Right ventricle myocardium inferior (tissue), 1 donor: ENCODE results near the gene ERLIN1. TPM values are rescaled to one million over a fixed set of nuclear protein-coding genes. Genes with fewer than 3 reads are reported as not detected.

ENCODE experiments used
- ATAC-seq: fragments of 200-7000 bp; cut with Tn5 transposase; one replicate; pipeline ENCODE4 v1.9.1; 2020; ENCODE audit warnings: mild to moderate bottlenecking, moderate library complexity
- DNase-seq: peaks from one replicate; pipeline ENCODE4 v3.0.0; 2021; ENCODE audit errors: missing footprints
- intact Hi-C: fragments of 100-400 bp; cut with DNase I; formaldehyde crosslinking; loops from one replicate; pipeline ENCODE4 v1.11.0; 2022
- total RNA-seq: library from RNA; stranded (reverse); fragmentation: NEBNext Ultra II Directional; extraction: Animal tissue kit (Norgen Biotek cat#: 25700); gene quantifications from one replicate; pipeline ENCODE4 v1.2.1, GENCODE V29; 2021
- donor health status: DM: no; HTN: yes; CAD: no; lungs with severe emphysema.

The ERLIN1 gene
- total RNA-seq, 1 donor from 2014 or later, result 10.7 TPM

DNA sequence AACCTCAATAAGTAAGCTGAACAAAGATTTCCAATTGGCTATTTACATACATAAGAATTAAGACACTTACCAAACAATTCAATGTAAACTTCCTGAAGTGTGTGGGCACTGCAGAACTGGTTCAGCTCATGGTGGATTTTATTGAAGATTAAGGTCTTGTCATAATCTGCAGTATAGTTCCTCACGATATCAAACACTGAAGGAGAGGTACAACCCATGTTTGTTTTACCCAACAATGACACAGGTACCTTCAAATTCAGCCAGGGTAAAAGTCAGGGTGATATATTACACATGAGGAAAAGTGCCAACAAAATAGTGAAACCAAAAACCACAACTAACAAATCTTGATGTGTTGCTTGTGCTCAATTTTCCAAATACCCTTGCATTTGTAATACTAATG, 10.0 kb downstream of the ERLIN1 start:
- DNase-seq (no peak), ATAC-seq (no peak)
- intact Hi-C loops, result no loop called here

DNA sequence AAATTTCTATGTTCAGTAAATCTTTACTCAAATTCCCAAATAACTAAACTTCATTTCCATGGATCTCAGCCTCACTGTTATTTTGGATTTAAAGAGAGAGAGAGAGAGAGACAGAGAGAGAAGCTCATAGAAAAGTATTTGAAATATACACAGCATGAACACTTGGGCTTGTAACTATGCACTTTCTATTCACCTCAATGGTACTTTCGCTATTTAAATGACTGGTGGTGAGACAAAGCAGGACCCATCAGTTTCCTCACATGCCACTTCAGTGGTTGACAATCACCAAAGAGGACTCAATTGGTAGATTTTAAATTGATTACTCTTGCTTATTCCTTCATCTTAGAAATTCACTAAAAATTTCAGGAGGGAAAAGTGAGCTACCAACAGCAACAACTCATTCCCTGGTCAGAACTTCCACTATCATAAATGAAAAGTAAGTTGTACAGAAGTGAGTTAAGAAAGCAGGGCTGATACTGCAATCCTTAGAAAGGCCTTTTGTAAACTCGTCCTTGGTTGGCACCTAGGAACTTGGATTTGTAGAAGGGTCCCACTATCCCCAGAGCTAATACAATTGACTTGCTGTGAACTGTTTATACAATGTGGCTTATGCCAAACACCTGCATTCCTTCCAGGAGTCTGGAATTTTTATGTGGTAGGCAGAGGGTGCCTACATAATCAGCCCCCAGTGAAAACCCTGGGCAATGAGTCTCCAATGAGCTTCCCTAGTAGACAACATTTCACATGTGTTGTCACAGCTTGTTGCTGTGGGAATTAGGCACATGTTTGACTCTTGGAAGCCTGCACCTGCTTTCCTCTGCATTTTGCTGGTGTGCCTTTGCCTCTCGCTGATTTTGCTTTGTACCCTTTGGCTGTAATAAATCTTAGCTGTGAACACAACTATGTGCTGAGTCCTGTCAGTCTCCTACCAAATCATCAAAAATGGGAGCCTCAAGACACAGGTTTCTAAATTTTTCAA, 10.8 kb downstream of the ERLIN1 start:
- no peak for DNase-seq
- no peak for ATAC-seq
- intact Hi-C loops, result no loop called here

DNA sequence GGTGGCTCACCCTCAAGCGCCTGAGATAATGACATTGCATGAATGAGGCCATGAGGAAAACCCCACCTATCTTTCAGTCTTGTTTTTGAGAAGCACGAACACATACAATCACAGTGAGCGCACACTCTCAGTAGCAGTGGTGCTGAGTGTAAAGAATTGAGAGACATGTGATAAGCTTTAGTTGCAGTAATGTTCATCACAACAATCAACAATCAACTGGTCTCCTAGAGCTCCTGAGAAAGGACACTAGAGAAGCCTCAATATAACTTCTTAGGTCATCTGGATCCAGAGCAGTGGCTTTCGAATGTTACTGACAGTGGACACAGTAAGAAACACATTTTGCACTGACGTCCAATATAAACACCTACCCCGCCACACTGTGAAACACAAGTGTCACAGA, 12.8 kb downstream of the ERLIN1 start:
- ATAC-seq (no peak), DNase-seq (no peak)
- intact Hi-C loops, result no loop called here

DNA sequence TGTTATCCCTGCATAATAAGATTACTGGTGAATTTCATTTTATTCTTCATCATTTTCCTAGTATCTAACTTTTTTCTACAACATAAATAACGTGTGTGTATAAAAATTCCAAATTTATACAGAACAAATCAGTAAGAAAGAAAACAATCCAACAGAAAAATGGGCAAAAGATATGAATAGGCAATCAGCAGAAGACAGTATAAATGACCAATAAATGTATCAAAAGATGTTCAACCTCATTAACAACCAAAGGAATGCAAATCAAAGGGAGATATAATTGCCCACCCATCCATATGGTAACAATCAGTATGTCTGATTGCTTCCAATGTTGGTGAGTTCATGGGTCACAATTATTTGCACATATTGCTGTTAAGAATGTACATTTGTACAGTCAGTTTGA, 13.5 kb downstream of the ERLIN1 start:
- DNase-seq, result no peak
- intact Hi-C loops, result no loop called here
- no peak for ATAC-seq

DNA sequence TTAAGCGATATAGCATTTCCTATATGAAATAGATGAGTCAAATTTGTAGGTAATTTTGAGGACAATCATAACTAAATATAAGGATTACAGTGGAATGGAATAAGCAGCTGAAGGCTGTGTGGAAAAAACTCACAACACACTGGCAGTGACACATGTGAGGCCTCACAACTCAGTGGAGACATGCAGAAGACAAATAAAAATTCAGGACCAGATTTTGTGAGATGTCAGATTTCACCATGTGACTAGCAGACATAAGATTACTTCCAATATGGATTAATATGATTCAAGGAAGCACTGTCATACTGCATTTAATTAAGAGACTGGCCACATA, 17.6 kb downstream of the ERLIN1 start:
- intact Hi-C loops, result no loop called here
- ATAC-seq, result no peak

DNA sequence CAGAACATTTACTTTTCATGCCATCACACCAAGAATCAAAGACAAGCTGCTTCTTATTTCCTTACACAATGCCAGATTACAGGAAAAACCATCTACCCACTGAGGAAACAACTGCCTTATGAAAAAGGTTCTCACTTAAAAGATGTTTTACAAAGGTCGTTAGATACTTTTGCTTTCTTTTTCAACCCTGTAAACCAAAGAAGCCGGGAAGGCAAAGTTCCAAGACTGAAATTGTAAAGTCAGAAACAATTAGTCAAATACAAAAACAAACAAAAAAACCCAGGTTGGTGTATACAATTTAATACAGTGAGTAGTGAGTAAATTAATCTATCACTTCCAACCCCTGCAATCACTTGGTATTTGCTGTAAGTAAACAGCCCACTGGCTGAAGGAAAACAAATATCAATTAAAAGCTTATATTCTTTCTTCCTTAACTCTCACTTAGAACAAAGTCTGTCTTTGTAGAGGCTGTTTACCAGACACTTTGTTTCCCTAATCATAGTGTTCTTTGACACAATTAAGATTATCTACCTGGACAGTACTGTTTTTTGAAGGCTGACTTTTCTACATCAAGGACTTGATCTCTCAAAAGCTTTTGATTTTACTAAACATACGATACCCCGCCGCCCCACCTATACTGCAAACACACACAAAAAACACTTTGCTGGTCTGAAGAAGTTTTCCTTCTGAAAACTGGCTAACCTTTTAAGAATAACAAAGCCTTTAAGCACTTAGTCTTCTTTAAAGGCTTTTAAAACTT, 18.1 kb downstream of the ERLIN1 start:
- no peak for DNase-seq
- intact Hi-C loops, result no loop called here
- no peak for ATAC-seq

More for the DNA sequence above, 17.6 kb downstream of the ERLIN1 start:
- DNase-seq, result no peak

DNA sequence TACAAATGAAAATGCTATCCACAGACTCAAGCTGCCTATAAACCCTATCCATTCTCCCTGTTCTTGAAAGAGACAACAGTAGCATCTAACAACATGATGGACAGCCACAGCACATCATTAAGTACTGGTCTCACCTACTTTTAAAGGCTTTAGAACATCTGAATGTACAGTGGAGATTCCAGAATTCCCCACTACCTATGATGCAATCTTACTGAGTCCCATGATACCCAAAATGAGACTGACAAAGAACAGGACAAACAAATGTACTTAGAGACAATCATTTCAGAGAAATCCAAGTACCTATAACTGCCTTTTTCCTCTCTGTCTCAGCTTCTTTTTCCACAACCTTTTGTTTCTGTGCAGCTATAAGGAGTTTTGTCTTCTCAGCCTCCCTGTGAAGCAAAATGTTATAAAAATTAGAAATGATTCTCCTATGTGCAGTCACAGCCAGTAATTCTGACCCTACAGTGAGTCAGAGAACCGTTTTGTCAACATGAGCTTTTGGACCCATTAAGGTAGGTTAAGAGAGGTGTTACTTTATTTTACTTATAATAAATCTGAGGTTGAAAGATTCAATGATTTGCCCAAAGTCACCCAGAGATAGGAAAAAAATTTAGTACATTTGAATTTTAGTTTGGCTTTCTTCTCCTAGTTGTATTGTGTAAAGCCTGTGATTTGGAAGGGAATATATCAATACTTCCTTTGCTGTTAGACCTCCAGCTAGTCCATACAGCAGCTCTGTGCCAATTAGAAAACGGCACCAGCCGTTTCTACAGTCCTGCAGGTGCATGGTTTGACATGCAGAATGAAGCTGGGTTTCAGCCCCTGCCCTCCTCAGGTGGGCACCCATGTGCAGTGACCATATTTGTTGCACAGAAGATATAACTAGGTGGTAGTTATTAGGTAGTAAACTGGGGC, 21.9 kb downstream of the ERLIN1 start:
- DNase-seq (no peak), ATAC-seq (no peak)
- intact Hi-C loops, result no loop called here

DNA sequence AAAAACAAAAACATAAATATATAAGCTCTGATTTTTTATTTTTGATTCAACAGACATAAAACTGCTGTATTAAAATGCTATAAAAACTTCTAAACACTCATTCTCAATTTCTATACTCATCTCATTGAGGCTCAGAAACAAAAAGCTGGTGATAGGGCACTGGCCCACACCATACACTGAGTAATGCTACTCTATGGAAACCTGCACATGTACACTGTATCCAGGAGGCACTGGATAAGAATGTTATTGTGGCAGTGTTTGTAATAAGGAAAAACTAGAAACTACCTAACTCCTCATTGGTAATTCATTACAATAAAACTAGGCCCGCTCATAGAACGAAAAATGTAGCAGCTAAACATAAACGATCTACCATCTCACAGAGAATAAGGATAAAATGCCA, 23.1 kb downstream of the ERLIN1 start:
- DNase-seq (no peak), ATAC-seq (no peak)
- intact Hi-C loops, result no loop called here

DNA sequence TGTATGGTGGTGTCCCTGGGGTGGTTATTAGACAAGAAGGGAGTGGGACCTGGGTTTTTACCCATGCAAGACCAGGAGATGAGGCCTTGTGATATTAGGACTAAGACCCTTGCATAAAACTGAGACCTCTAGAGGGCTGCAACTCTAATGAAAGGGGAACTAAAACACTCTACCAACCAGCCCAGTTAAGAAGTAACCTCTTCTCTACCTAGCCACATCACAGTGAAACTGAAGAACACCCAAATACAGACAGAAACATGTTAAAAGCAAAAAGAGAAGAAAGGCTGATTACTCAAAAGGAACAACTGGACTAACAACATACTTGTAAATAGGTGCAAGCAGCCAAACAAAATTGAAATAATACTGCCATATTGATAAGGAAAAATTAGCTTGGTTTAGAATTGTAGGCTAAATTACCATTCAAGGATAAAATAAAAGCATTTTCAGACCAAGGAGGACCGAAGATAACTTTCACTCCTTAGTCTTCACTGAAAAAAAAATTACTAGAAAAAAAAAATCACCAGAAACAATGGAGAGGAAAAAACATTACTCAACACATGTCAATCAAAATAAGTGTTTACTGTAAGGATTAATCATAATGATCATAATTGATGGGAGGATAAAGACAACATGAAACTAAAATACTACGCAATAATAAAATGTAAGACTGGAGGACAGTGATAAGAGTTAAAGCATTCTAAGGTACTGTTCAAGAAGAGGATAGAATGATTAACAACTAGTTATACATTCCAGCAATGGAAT, 27.6 kb downstream of the ERLIN1 start:
- no peak for ATAC-seq
- DNase-seq, result no peak
- intact Hi-C loops, result no loop called here

DNA sequence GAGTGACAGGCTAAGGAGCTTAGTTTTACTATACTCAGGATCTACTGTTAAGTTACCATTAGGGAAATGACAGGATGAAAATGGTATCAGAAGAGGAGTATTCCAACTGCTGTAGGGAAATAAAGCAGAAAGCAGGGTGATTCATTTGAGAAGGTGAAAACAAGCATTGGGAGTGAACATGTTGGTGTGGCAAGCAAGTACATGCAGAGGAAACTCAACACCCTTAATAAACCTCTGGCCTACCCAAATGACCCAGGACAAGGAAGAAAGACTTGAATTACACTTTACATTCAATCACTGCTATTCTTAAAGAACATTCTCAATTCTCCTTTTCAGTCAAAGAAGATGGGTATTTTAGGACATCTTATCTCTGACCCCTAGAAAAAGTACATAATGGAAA, 28.7 kb downstream of the ERLIN1 start:
- DNase-seq, result no peak
- no peak for ATAC-seq
- intact Hi-C loops, result no loop called here

DNA sequence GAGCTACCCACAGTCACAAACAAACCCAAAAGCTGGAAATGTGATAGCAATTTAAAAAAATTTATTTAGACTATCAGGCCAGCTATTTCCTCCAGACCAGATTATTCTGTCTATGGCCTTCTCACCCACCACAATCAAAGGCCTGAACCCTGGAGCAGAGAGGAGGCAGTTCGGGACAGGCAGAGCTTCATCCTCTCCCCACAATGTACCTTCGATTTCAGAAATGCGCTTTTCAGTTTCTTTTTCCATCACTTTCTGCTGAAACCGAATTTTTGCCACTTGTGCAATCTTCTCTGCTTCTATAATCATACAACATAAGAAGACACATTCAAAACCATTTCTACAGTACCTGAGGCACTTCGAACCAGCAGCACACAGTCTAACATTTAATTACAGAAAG, 29.9 kb downstream of the ERLIN1 start:
- no peak for ATAC-seq
- intact Hi-C loops, result no loop called here
- DNase-seq, result no peak

DNA sequence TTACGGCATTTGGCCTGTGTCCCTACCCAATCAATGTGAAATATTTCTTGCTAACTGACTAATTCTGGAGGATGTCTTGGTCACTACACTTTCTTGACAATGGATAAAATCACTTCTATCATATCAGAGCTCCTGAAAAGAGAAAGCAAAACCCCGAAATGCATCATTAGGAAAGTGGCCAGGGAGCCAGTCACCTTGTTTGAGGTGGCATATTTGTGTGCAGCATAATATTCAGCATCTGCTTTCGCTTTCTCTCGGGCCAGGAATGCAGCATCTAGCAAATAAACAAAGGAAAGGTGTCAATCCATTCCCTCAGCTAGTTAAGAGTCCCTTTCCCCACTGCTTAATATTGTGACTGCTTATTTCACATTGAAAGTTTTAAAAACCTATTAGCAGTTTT, 31.2 kb downstream of the ERLIN1 start:
- no peak for ATAC-seq
- intact Hi-C loops, result no loop called here
- DNase-seq, result no peak

DNA sequence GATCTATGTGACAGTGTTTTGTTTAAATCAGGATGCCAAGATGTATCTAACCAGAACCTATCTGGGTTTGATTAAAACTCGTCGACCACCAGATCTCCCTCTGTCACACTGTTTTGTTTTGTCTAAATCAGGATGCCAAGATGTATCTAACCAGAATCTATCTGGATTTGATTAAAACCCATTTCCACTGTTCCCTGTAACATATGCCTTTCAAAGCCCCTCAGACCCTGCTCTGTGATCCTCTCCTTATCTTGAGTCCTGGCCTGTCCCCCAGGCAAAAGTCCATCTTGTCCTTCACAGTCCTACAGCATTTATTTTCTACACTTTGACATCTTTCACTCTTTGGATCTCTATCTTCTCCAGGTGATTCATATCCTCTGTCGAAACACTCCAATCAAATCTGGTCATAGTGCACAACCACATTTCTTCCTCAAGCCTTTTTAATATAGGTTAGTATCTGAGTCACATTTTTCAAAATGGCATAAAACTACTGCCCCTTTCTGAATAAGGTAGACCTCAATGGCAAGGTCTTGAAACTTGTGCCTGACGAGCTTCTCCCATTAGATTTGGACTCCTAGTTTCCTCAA, 32.5 kb downstream of the ERLIN1 start:
- DNase-seq (no peak), ATAC-seq (no peak)
- intact Hi-C loops, result no loop called here

DNA sequence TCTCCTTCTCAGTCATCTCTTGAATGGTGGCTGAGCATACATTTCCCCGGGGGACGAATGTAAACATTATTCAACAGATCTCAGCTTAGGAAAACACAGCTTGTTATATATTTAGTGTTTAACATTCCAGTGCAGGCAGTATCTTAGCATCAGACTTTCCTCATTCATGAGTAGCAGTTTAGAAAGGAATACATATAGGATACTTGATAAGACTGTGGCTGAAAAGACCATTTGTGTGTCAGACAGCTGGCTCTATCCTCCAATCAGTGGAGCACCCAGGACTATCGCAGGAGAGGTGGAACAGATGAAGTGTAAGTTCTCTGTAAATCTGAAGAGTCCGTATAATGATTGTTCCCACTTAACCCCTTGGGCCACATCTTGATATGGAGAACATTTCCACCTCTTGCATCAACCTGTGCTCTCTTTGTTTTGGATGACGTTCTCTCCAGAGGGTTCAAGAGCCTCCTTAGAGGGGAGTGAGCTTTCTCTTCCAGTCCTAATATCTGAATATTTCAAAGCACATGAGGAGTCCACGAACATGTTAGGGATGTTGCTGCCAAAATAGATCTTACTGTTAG, 34.0 kb downstream of the ERLIN1 start:
- intact Hi-C loops, result no loop called here

DNA sequence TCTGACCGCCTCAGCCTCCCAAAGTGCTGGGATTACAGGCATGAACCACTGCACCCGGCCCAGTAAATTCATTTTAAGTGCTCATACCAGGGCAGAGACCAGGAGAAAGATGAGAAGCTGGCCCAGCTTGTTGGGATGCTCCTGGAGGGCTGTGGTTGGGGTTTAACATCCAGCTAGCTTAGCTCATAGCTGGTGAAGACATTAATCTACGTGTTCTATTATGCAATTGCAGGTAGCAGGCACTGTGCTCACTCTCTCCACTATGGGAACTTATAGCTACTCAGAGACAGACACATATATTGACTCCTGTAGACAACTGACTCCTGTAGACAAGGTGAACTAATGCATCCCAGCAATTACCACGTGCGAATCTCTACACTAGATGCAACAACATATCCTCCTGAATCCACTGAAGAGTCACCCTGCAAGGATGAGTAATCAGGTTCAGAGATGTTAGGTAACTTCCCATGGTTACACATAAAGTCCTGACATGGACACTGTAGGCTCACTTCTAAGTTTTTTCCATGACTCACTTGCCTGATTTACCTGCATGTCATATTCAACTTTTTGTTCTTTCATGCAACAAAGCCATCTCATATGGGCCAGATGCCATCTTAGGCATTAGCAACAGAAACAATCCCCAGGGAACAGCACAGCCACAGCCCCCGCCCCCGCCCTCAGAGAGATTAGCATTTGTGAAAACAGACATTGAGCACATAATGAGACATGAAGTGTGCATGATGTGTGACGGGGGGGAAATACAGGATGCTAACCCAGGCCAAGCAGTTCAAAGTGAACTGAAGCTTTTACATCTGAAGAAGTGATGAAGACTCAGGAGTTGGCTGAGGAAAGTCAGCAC, 37.2 kb downstream of the ERLIN1 start:
- ATAC-seq, result no peak

More for the DNA sequence above, 34.0 kb downstream of the ERLIN1 start:
- ATAC-seq (no peak), DNase-seq (no peak)

DNA sequence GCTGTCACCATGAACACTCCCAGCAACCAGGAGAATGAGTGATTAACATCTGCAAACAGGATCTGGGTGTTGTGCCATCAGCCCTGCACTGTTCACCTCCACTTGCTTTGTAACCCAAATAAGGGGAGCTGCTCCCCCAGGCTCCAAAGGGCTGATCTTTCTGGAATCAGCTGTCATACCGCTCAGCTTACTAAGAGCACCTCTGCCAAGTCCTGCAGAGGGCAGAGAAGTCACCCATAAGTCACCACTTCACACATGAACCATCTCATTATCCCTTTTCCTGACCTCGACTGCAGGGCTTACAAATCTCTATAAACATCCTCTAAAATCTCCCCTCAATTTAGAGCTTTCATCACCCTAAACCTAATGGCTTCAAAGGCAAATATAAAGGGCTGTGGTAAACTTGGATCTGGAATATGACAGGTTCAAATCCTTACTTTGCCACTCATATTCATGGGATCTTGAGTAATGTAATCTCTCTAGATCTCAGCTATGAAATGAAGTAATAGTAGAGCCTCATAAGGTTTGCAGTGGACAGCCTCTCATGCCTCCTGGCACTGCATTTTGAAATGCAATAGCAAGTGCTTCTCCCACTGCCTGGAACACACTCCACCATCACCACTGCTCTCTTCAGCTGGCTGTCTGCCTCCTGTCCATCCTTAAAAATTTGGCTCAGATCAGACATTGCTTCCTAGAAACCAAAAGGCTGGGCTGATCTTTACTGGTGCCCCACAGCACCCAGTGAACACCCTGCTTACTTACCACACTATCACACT, 38.8 kb downstream of the ERLIN1 start:
- no peak for DNase-seq
- intact Hi-C loops, result no loop called here
- ATAC-seq, result no peak

More for the DNA sequence above, 37.2 kb downstream of the ERLIN1 start:
- no peak for DNase-seq
- intact Hi-C loops, result no loop called here
